GM12891 (cell line): ENCODE data around the gene CPA1.

Experiments used
- POLR2A ChIP-seq: IDR thresholded peaks from 2 replicates; pipeline ENCODE4 v1.6.1; 2011; ENCODE audit warnings: low read depth, low read length, control low read depth
- POLR2AphosphoS5 ChIP-seq: IDR thresholded peaks from 2 replicates; pipeline ENCODE4 v1.6.1; 2011; ENCODE audit warnings: low read depth, low read length, control low read depth

- no peak for TF ChIP-seq POLR2A
- TF ChIP-seq POLR2AphosphoS5, result no peak
These were observed 21.8 kb upstream of the CPA1 start for GRCh38 chr7:130358471-130358870.
